Mesenchymal stem cell (in vitro differentiated cells and primary cell): Measurements from ENCODE around the gene CBL.

Experiments used
- DNase-seq: peaks from one replicate; pipeline ENCODE4 v3.0.0-alpha.2; 2013
- H2AFZ ChIP-seq: one replicate; pipeline ENCODE4 v1.6.1; 2013; ENCODE audit warnings: low read depth, mild to moderate bottlenecking, control low read depth, inconsistent platforms, low read length, moderate library complexity
- H2AK5ac ChIP-seq: 2 replicates; pipeline ENCODE4 v1.6.1; 2013; ENCODE audit warnings: low read length, moderate library complexity, mild to moderate bottlenecking, inconsistent platforms; ENCODE audit not compliant: severe bottlenecking
- H2BK120ac ChIP-seq: one replicate; pipeline ENCODE4 v1.6.1; 2013; ENCODE audit warnings: low read depth, mild to moderate bottlenecking, inconsistent platforms, low read length, moderate library complexity
- H2BK12ac ChIP-seq, 2 experiments: one replicate each; pipeline ENCODE4 v1.6.1; 2013; ENCODE audit warnings: inconsistent platforms in 2 of 2, low read length in 2 of 2, mild to moderate bottlenecking in 2 of 2, moderate library complexity in 2 of 2, control low read depth in 1 of 2
- H2BK15ac ChIP-seq: one replicate; pipeline ENCODE4 v1.6.1; 2013; ENCODE audit warnings: mild to moderate bottlenecking, low read depth, inconsistent platforms; ENCODE audit not compliant: poor library complexity, severe bottlenecking
- H2BK5ac ChIP-seq: 2 replicates; pipeline ENCODE4 v1.6.1; 2013; ENCODE audit warnings: low read depth, mild to moderate bottlenecking, low read length, control low read depth, inconsistent platforms; ENCODE audit not compliant: poor library complexity, severe bottlenecking
- H3K14ac ChIP-seq, 2 experiments: one replicate each; pipeline ENCODE4 v1.6.1; 2013; ENCODE audit warnings: inconsistent platforms in 2 of 2, low read length in 2 of 2, control low read depth in 1 of 2, mild to moderate bottlenecking in 1 of 2, moderate library complexity in 1 of 2
- H3K18ac ChIP-seq, 2 experiments: one replicate each; pipeline ENCODE4 v1.6.1; 2013; ENCODE audit warnings: inconsistent platforms in 2 of 2, low read length in 2 of 2, control low read depth in 1 of 2, low read depth in 1 of 2, mild to moderate bottlenecking in 1 of 2
- H3K23ac ChIP-seq, 2 experiments: one replicate each; pipeline ENCODE4 v1.6.1; 2013; ENCODE audit warnings: inconsistent platforms in 2 of 2, low read length in 2 of 2, mild to moderate bottlenecking in 2 of 2, moderate library complexity in 2 of 2, control low read depth in 1 of 2
- H3K27ac ChIP-seq: 2 replicates; pipeline ENCODE4 v1.5.1; 2013; ENCODE audit warnings: mild to moderate bottlenecking, moderate library complexity, low read length, control low read depth, inconsistent platforms; ENCODE audit not compliant: poor library complexity, severe bottlenecking
- H3K27me3 ChIP-seq, 2 experiments: 2 replicates each; pipeline versions ENCODE4 v1.6.1 to v1.7.0; 2013; ENCODE audit warnings: low read length in 2 of 2, mild to moderate bottlenecking in 2 of 2, moderate library complexity in 2 of 2, control low read depth in 1 of 2, inconsistent platforms in 1 of 2; ENCODE audit not compliant: control insufficient read depth in 1 of 2, insufficient read depth in 1 of 2
- H3K36me3 ChIP-seq, 2 experiments: 2 replicates each; pipeline versions ENCODE4 v1.6.1 to v1.7.0; 2013; ENCODE audit warnings: low read length in 2 of 2, control low read depth in 1 of 2, inconsistent platforms in 1 of 2, low read depth in 1 of 2, mild to moderate bottlenecking in 1 of 2; ENCODE audit not compliant: insufficient read depth in 2 of 2, control insufficient read depth in 1 of 2
- H3K4ac ChIP-seq, 2 experiments: one replicate each; pipeline ENCODE4 v1.6.1; 2013; ENCODE audit warnings: inconsistent platforms in 2 of 2, low read length in 2 of 2, mild to moderate bottlenecking in 2 of 2, moderate library complexity in 2 of 2, control low read depth in 1 of 2, low read depth in 1 of 2
- H3K4me1 ChIP-seq: 2 replicates; pipeline ENCODE4 v1.6.1; 2013; ENCODE audit warnings: low read depth, low read length, control low read depth; ENCODE audit not compliant: control insufficient read depth, insufficient read depth
- H3K4me2 ChIP-seq: 2 replicates; pipeline ENCODE4 v1.6.1; 2013; ENCODE audit warnings: low read length, mild to moderate bottlenecking, inconsistent platforms; ENCODE audit not compliant: poor library complexity, severe bottlenecking
- H3K4me3 ChIP-seq, 2 experiments: 2 replicates each; pipeline versions ENCODE4 v1.5.1 to v1.7.0; 2013; ENCODE audit warnings: low read length in 2 of 2, mild to moderate bottlenecking in 2 of 2, control low read depth in 1 of 2, low read depth in 1 of 2; ENCODE audit not compliant: insufficient read depth in 1 of 2
- H3K79me1 ChIP-seq: replicated peaks from 2 replicates; pipeline ENCODE4 v1.6.1; 2013; ENCODE audit warnings: mild to moderate bottlenecking, control low read depth, low read length, inconsistent platforms; ENCODE audit not compliant: poor library complexity, severe bottlenecking
- H3K9ac ChIP-seq: 2 replicates; pipeline ENCODE4 v1.7.0; 2013; ENCODE audit warnings: mild to moderate bottlenecking, low read length, moderate library complexity
- H3K9me3 ChIP-seq: 2 replicates; pipeline ENCODE4 v1.7.0; 2013; ENCODE audit warnings: mild to moderate bottlenecking, low read length; ENCODE audit not compliant: control insufficient read depth
- H4K8ac ChIP-seq: one replicate; pipeline ENCODE4 v1.6.1; 2013; ENCODE audit warnings: inconsistent platforms, mild to moderate bottlenecking, low read length, moderate library complexity
- H4K91ac ChIP-seq: one replicate; pipeline ENCODE4 v1.6.1; 2013; ENCODE audit warnings: mild to moderate bottlenecking, low read length, inconsistent platforms
- WGBS: methylation state at CpG from one replicate; pipeline ENCODE4 v1.1.7; 2013; ENCODE audit warnings: mixed read lengths; 5-methylcytosine and 5-hydroxymethylcytosine counted together

Gene CBL

GRCh38 chr11:119193001-119193400 lies 13.1 kb upstream of the CBL start:
- peaks cover 3 to 24% of the 10 kb centered on the region in 2 experiments for H3K27me3 ChIP-seq
- no peaks in the 10 kb centered on the region for H3K4me1 ChIP-seq
- H3K9me3 ChIP-seq = no peaks in the 10 kb centered on the region
- WGBS = 85% methylated on average over 5 of the region's 5 CpGs
- no peaks in the 10 kb centered on the region for H3K36me3 ChIP-seq
- H3K27ac ChIP-seq = no peak overlapping the region
- no peak overlapping the region for H2BK12ac ChIP-seq
- H4K91ac ChIP-seq = no peak overlapping the region
- H2BK120ac ChIP-seq = no peak overlapping the region
- no peak overlapping the region for H3K9ac ChIP-seq
- no peak overlapping the region for H2BK15ac ChIP-seq
- H3K4ac ChIP-seq = no peak overlapping the region
- no peak for DNase-seq
- no peak overlapping the region for H3K18ac ChIP-seq
- no peaks in the 10 kb centered on the region for H3K79me1 ChIP-seq
- H3K4me3 ChIP-seq = no peak overlapping the region
- no peak overlapping the region for H3K23ac ChIP-seq
- H3K14ac ChIP-seq = no peak overlapping the region
- H4K8ac ChIP-seq = no peak overlapping the region
- no peak overlapping the region for H2BK5ac ChIP-seq
- H2AK5ac ChIP-seq = no peak overlapping the region
- no peak overlapping the region for H2AFZ ChIP-seq
- no peak overlapping the region for H3K4me2 ChIP-seq

GRCh38 chr11:119193626-119194025 lies 12.5 kb upstream of the CBL start:
- Histone ChIP-seq H3K14ac (no peak overlapping the region), H4K8ac (no peak overlapping the region), H2AFZ (no peak overlapping the region), H3K4me1 (no peaks in the 10 kb centered on the region), H3K9ac (no peak overlapping the region), H2BK5ac (no peak overlapping the region), H2BK120ac (no peak overlapping the region), H4K91ac (peak overlapping the region; percentile 52), H3K36me3 (no peaks in the 10 kb centered on the region), H3K27me3 (peaks cover 3 to 18% of the 10 kb centered on the region in 2 experiments), H3K18ac (no peak overlapping the region), H3K4ac (no peak overlapping the region), H3K9me3 (no peaks in the 10 kb centered on the region), H2BK15ac (no peak overlapping the region), H3K27ac (no peak overlapping the region), H3K4me3 (no peak overlapping the region), H3K23ac (no peak overlapping the region), H2BK12ac (no peak overlapping the region), H3K4me2 (no peak overlapping the region), H2AK5ac (no peak overlapping the region), H3K79me1 (no peaks in the 10 kb centered on the region)
- 93% methylated on average over 10 of the region's 10 CpGs for WGBS
- no peak for DNase-seq

GRCh38 chr11:119194811-119195440 lies 11.2 kb upstream of the CBL start:
- Histone ChIP-seq H2BK5ac (no peak overlapping the region), H4K91ac (no peak overlapping the region), H3K36me3 (no peaks in the 10 kb centered on the region), H3K4me3 (no peak overlapping the region), H3K4me1 (no peaks in the 10 kb centered on the region), H3K14ac (no peak overlapping the region), H2BK120ac (no peak overlapping the region), H2AFZ (no peak overlapping the region), H3K79me1 (no peaks in the 10 kb centered on the region), H3K23ac (no peak overlapping the region), H3K9ac (no peak overlapping the region), H2BK12ac (no peak overlapping the region), H2AK5ac (no peak overlapping the region), H3K27ac (no peak overlapping the region), H3K27me3 (peaks cover 3 to 6% of the 10 kb centered on the region in 2 experiments), H3K4ac (no peak overlapping the region), H2BK15ac (no peak overlapping the region), H3K4me2 (no peak overlapping the region), H3K18ac (no peak overlapping the region), H3K9me3 (no peaks in the 10 kb centered on the region), H4K8ac (no peak overlapping the region)
- DNase-seq = no peak
- WGBS = 90% methylated on average over 7 of the region's 7 CpGs

GRCh38 chr11:119195680-119196079 lies 10.5 kb upstream of the CBL start:
- Histone ChIP-seq H3K9me3 (no peaks in the 10 kb centered on the region), H2BK15ac (no peak overlapping the region), H3K4me1 (no peaks in the 10 kb centered on the region), H2AFZ (no peak overlapping the region), H3K23ac (no peak overlapping the region), H2BK12ac (no peak overlapping the region), H3K14ac (no peak overlapping the region), H3K36me3 (no peaks in the 10 kb centered on the region), H4K91ac (no peak overlapping the region), H3K27ac (no peak overlapping the region), H3K4ac (no peak overlapping the region), H3K9ac (no peak overlapping the region), H3K18ac (no peak overlapping the region), H4K8ac (no peak overlapping the region), H3K4me2 (no peak overlapping the region), H2AK5ac (no peak overlapping the region), H3K79me1 (no peaks in the 10 kb centered on the region), H2BK5ac (no peak overlapping the region), H3K27me3 (peaks cover 3 to 6% of the 10 kb centered on the region in 2 experiments), H2BK120ac (no peak overlapping the region), H3K4me3 (no peak overlapping the region)
- 25% methylated on average over 6 of the region's 6 CpGs for WGBS
- peak; percentile 72 for DNase-seq
